IMR-90 (cell line): ENCODE data around the gene TRIO. TPM values are rescaled to one million over a fixed set of nuclear protein-coding genes. Genes with fewer than 3 reads are reported as not detected.
A peak's percentile ranks its signal among the peaks of the same experiment; 100 is the strongest.

Experiments used
- ATAC-seq: fragments of 200-7000 bp; cut with Tn5 transposase; 2 replicates; pipeline ENCODE4 v1.9.1; 2020; ENCODE audit warnings: low read depth, mild to moderate bottlenecking, moderate library complexity
- BruUV-seq: library from RNA; stranded (reverse); fragments of 400-500 nt; replicated peaks from 2 replicates; lab custom pipeline; 2021; lab: Mats Ljungman, UMichigan
- CTCF ChIA-PET: fragments of 300-600 bp; formaldehyde crosslinking; extraction: SDS; loops from one replicate; lab custom pipeline; 2021; ENCODE audit warnings: antibody characterized with exemption; lab: Yijun Ruan, JAX
- POLR2A ChIA-PET: fragments of 300-600 bp; sonication (Branson Sonifier 250); formaldehyde crosslinking; loops from one replicate; lab custom pipeline; 2022; ENCODE audit warnings: antibody characterized with exemption; ENCODE audit not compliant: unreplicated experiment; lab: Charles Lee
- DNase-seq: peaks from one replicate; pipeline ENCODE4 v3.0.0; 2013
- H2AFZ ChIP-seq: replicated peaks from 2 replicates; pipeline ENCODE3; 2013; ENCODE audit warnings: low read length, mild to moderate bottlenecking; ENCODE audit not compliant: poor library complexity
- H2AK5ac ChIP-seq: 2 replicates; pipeline ENCODE4 v1.6.1; 2013; ENCODE audit warnings: low read depth, low read length, inconsistent platforms
- H2AK9ac ChIP-seq: replicated peaks from 2 replicates; pipeline ENCODE3; 2013; ENCODE audit warnings: mild to moderate bottlenecking, low read depth, low read length, moderate library complexity; ENCODE audit not compliant: poor library complexity
- H2BK120ac ChIP-seq: 2 replicates; pipeline ENCODE4 v1.6.1; 2013; ENCODE audit warnings: low read depth, low read length, inconsistent platforms
- H2BK15ac ChIP-seq: 3 replicates; pipeline ENCODE4 v1.6.1; 2013; ENCODE audit warnings: low read depth, low read length, inconsistent platforms
- H2BK20ac ChIP-seq: 2 replicates; pipeline ENCODE4 v1.6.1; 2013; ENCODE audit warnings: low read depth, mild to moderate bottlenecking, inconsistent platforms, low read length, moderate library complexity
- H2BK5ac ChIP-seq: 2 replicates; pipeline ENCODE4 v1.6.1; 2013; ENCODE audit warnings: mild to moderate bottlenecking, low read depth, low read length, inconsistent platforms; ENCODE audit not compliant: poor library complexity, severe bottlenecking
- H3K14ac ChIP-seq: replicated peaks from 2 replicates; pipeline ENCODE4 v1.6.1; 2013; ENCODE audit warnings: low read depth, low read length, inconsistent platforms
- H3K18ac ChIP-seq: 2 replicates; pipeline ENCODE4 v1.6.1; 2013; ENCODE audit warnings: low read depth, low read length, control low read depth
- H3K23ac ChIP-seq: 2 replicates; pipeline ENCODE4 v1.6.1; 2013; ENCODE audit warnings: low read depth, low read length, inconsistent platforms
- H3K27ac ChIP-seq: 2 replicates; pipeline ENCODE4 v1.5.1; 2013; ENCODE audit warnings: mild to moderate bottlenecking, control low read depth, low read length; ENCODE audit not compliant: insufficient read depth
- H3K27me3 ChIP-seq: 2 replicates; pipeline ENCODE4 v1.6.1; 2013; ENCODE audit warnings: low read length; ENCODE audit not compliant: control insufficient read depth, insufficient read depth
- H3K36me3 ChIP-seq: 2 replicates; pipeline ENCODE4 v1.6.1; 2013; ENCODE audit warnings: low read length, mixed read lengths; ENCODE audit not compliant: control insufficient read depth, insufficient read depth
- H3K4ac ChIP-seq: 2 replicates; pipeline ENCODE4 v1.6.1; 2013; ENCODE audit warnings: low read depth, low read length, inconsistent platforms
- H3K4me1 ChIP-seq: 2 replicates; pipeline ENCODE4 v1.6.1; 2013; ENCODE audit warnings: low read length, mixed read lengths; ENCODE audit not compliant: control insufficient read depth, insufficient read depth
- H3K4me2 ChIP-seq: 2 replicates; pipeline ENCODE4 v1.6.1; 2013; ENCODE audit warnings: low read depth, mild to moderate bottlenecking, control low read depth, low read length, moderate library complexity
- H3K4me3 ChIP-seq: 2 replicates; pipeline ENCODE4 v1.5.1; 2013; ENCODE audit warnings: low read depth, mild to moderate bottlenecking, control low read depth, low read length, moderate library complexity; ENCODE audit not compliant: insufficient read depth
- H3K56ac ChIP-seq: 2 replicates; pipeline ENCODE4 v1.6.1; 2013; ENCODE audit warnings: low read length, inconsistent platforms; ENCODE audit not compliant: insufficient read depth; ENCODE audit errors: extremely low read depth
- H3K79me1 ChIP-seq, 2 experiments: 2 replicates each; pipeline ENCODE4 v1.6.1; 2013; ENCODE audit warnings: low read length in 2 of 2, inconsistent platforms in 1 of 2, low read depth in 1 of 2
- H3K9ac ChIP-seq: 2 replicates; pipeline ENCODE4 v1.6.1; 2013; ENCODE audit warnings: low read depth, low read length, control low read depth
- H3K9me1 ChIP-seq: 2 replicates; pipeline ENCODE4 v1.6.1; 2013; ENCODE audit warnings: low read length, inconsistent platforms; ENCODE audit not compliant: insufficient read depth
- H3K9me3 ChIP-seq: 2 replicates; pipeline ENCODE4 v1.6.1; 2013; ENCODE audit warnings: low read length; ENCODE audit not compliant: control insufficient read depth, insufficient read depth
- H4K20me1 ChIP-seq: 2 replicates; pipeline ENCODE4 v1.6.1; 2013; ENCODE audit warnings: low read length, inconsistent platforms; ENCODE audit not compliant: insufficient read depth
- H4K5ac ChIP-seq: 2 replicates; pipeline ENCODE4 v1.6.1; 2013; ENCODE audit warnings: mild to moderate bottlenecking, low read depth, low read length, control low read depth
- H4K8ac ChIP-seq, 2 experiments: 2 replicates each; pipeline ENCODE4 v1.6.1; 2013; ENCODE audit warnings: low read depth in 2 of 2, low read length in 2 of 2, control low read depth in 1 of 2, inconsistent platforms in 1 of 2
- H4K91ac ChIP-seq: 2 replicates; pipeline ENCODE4 v1.6.1; 2013; ENCODE audit warnings: low read depth, low read length, inconsistent platforms; ENCODE audit not compliant: insufficient read depth
- BHLHE40 ChIP-seq: fragments of 150-350 bp; IDR thresholded peaks from 2 replicates; pipeline ENCODE4 v1.6.1; 2016; ENCODE audit warnings: mild to moderate bottlenecking, low read depth, low read length
- CHD1 ChIP-seq: IDR thresholded peaks from 2 replicates; pipeline ENCODE4 v1.6.1; 2012; ENCODE audit warnings: low read depth, low read length, improper control_type of control experiment
- CTCF ChIP-seq: conservative IDR thresholded peaks from 2 replicates; pipeline ENCODE4 v1.5.1; 2012; ENCODE audit warnings: mild to moderate bottlenecking, low read depth, low read length, improper control_type of control experiment
- ELK1 ChIP-seq: fragments of 150-350 bp; IDR thresholded peaks from 2 replicates; pipeline ENCODE4 v1.6.1; 2016; ENCODE audit warnings: low read depth, mild to moderate bottlenecking, low read length, moderate library complexity, borderline replicate concordance
- MAZ ChIP-seq: IDR thresholded peaks from 2 replicates; pipeline ENCODE4 v1.6.1; 2012; ENCODE audit warnings: low read depth, mild to moderate bottlenecking, low read length, improper control_type of control experiment, moderate library complexity, borderline replicate concordance
- MXI1 ChIP-seq: IDR thresholded peaks from 2 replicates; pipeline ENCODE4 v1.6.1; 2012; ENCODE audit warnings: low read depth, mild to moderate bottlenecking, low read length, moderate library complexity, borderline replicate concordance
- NFE2L2 ChIP-seq: fragments of 150-350 bp; IDR thresholded peaks from 2 replicates; pipeline ENCODE4 v1.6.1; 2016; ENCODE audit warnings: low read depth, mild to moderate bottlenecking, low read length
- POLR2A ChIP-seq: IDR thresholded peaks from 2 replicates; pipeline ENCODE4 v1.6.1; 2012; ENCODE audit warnings: mild to moderate bottlenecking, low read depth, low read length
- RAD21 ChIP-seq: IDR thresholded peaks from 2 replicates; pipeline ENCODE4 v1.6.1; 2012; ENCODE audit warnings: low read length, improper control_type of control experiment
- RFX5 ChIP-seq: IDR thresholded peaks from 2 replicates; pipeline ENCODE4 v1.8.0; 2012; ENCODE audit warnings: low read depth, mild to moderate bottlenecking, low read length, moderate library complexity
- SMC3 ChIP-seq: fragments of 150-350 bp; IDR thresholded peaks from 2 replicates; pipeline ENCODE4 v1.6.1; 2016; ENCODE audit warnings: low read depth, mild to moderate bottlenecking, antibody characterized with exemption, low read length, moderate library complexity
- USF2 ChIP-seq: fragments of 150-350 bp; IDR thresholded peaks from 2 replicates; pipeline ENCODE4 v1.6.1; 2017; ENCODE audit warnings: mild to moderate bottlenecking, antibody characterized with exemption, low read length, low read depth
- WGBS, 2 experiments: methylation state at CpG; one replicate each; pipeline versions ENCODE4 v1.1.5 to v1.1.7; 2013; ENCODE audit warnings: missing lambda C conversion rate in 2 of 2; ENCODE audit not compliant: insufficient read length in 1 of 2; ENCODE audit errors: extremely low coverage in 2 of 2; 5-methylcytosine and 5-hydroxymethylcytosine counted together
- dilution Hi-C: fragments of 300-500 bp; cut with HindIII; formaldehyde crosslinking; loops from one replicate; pipeline ENCODE4 v1.14.3; 2018; ENCODE audit warnings: low sequenced_read_pairs; ENCODE audit not compliant: unreplicated experiment
- in situ Hi-C: fragments of 300-500 bp; cut with MboI; formaldehyde crosslinking; loops from 3 replicates; pipeline ENCODE4 v1.14.3; 2019; ENCODE audit warnings: low sequenced_read_pairs, inconsistent platforms, mixed read lengths
- intact Hi-C: fragments of 100-400 bp; cut with micrococcal nuclease; formaldehyde crosslinking; loops from 2 replicates; pipeline ENCODE4 v1.10.0; 2022
- polyA plus RNA-seq, 3 experiments: library from polyadenylated mRNA; depleted of rRNA; stranded (reverse); fragments of >200 nt; gene quantifications; 2 replicates each; pipeline ENCODE4 v1.2.3, GENCODE V29; 2012; ENCODE audit warnings: low replicate concordance in 1 of 3
- total RNA-seq: library from RNA; depleted of rRNA; stranded (reverse); fragments of >200 nt; gene quantifications from 2 replicates; pipeline ENCODE4 v1.2.3, GENCODE V29; 2012

The TRIO gene
- total and polyA plus RNA-seq, 2 of the 4 experiments (the other 2 are of a cell fraction): 206 to 522 TPM

GRCh38 chr5:14108170-14108996 is 34.8 kb upstream of the TRIO start:
- intact Hi-C loops: loop anchor here (1.0 to 2.0 kb wide), 4 partner anchors 36 to 162 kb away; no protein-coding TSS in a partner anchor
- Histone ChIP-seq H3K18ac (peak overlapping the region; percentile 95), H3K9me1 (peaks cover 4% of the 10 kb centered on the region; the same call in 1 of the 2 replicates), H3K56ac (peak overlapping the region; percentile 62; the same call in 1 of the 2 replicates), H2BK120ac (peak overlapping the region; percentile 94), H2AFZ (peak overlapping the region; percentile 59), H3K23ac (peak overlapping the region; percentile 91), H3K27ac (peak overlapping the region; percentile 54), H2BK15ac (peak overlapping the region; percentile 95), H3K4me2 (peak overlapping the region; percentile 47; the same call in 1 of the 2 replicates), H2AK5ac (peak overlapping the region; percentile 94), H3K27me3 (no peaks in the 10 kb centered on the region), H3K36me3 (no peaks in the 10 kb centered on the region), H3K4ac (peak overlapping the region; percentile 94), H2AK9ac (peak overlapping the region; percentile 8), H2BK20ac (peak overlapping the region; percentile 92), H3K4me3 (no peak overlapping the region), H3K9me3 (peaks cover 6% of the 10 kb centered on the region; the same call in 1 of the 2 replicates), H4K91ac (peak overlapping the region; percentile 96), H3K14ac (peak overlapping the region; percentile 91), H4K5ac (peak overlapping the region; percentile 95), H4K8ac (peak overlapping the region; percentile 63 to 96), H3K79me1 (peaks cover 15 to 39% of the 10 kb centered on the region in 2 experiments), H2BK5ac (peak overlapping the region; percentile 98), H3K9ac (peak overlapping the region; percentile 10; the same call in 1 of the 2 replicates), H3K4me1 (peaks cover 9% of the 10 kb centered on the region), H4K20me1 (no peaks in the 10 kb centered on the region)
- 48% methylated on average over 11 of the region's 21 CpGs; no CpG with 5 or more reads in 1 of the 2 experiments for WGBS, 2 experiments
- POLR2A ChIA-PET: interaction anchor here (0.6 to 1.2 kb wide), 2 partner anchors 35 to 37 kb away, joined by 5 to 7 read pairs; partner anchors contain the start of gene TRIO
- in situ Hi-C loops: loop anchor here (25.0 kb wide), 1 partner anchor 554 kb away; the partner anchor contains the start of gene OTULIN
- dilution Hi-C loops: no loop called here
- DNase-seq (peak; percentile 91), ATAC-seq (peak; percentile 83)
- no TSS peak for BruUV-seq
- CTCF ChIA-PET: interaction anchor here (0.8 to 1.9 kb wide), 7 partner anchors 31 to 114 kb away, joined by 3 to 7 read pairs (median 4); no protein-coding TSS in a partner anchor
- no peak for TF ChIP-seq RFX5
- peak; percentile 72 for TF ChIP-seq CTCF
- peak; percentile 24; the same call in 1 of the 2 replicates for TF ChIP-seq MAZ
- TF ChIP-seq BHLHE40: 0 out of 2 replicates have a peak, but pooled peaks have one; percentile 21
- peak; percentile 38; the same call in 1 of the 2 replicates for TF ChIP-seq USF2
- TF ChIP-seq SMC3: peak; percentile 63
- TF ChIP-seq MXI1: peak; percentile 84; the same call in 1 of the 2 replicates
- peak; percentile 72 for TF ChIP-seq RAD21
- TF ChIP-seq CHD1: no peak
- no peak for TF ChIP-seq NFE2L2
- no peak for TF ChIP-seq POLR2A
- TF ChIP-seq ELK1: no peak
